Natural killer cell (primary cell): ENCODE results near the gene CORO7. TPM values are rescaled to one million over a fixed set of nuclear protein-coding genes. Genes with fewer than 3 reads are reported as not detected.

ENCODE experiments used
- ATAC-seq, 3 donors: fragments of 150-1000 bp in 2 of 3; fragments of 200-7000 bp in 1 of 3; cut with Tn5 transposase; 1 replicate in 1 of 3; 2 replicates in 2 of 3; pipeline ENCODE4 v1.10.0; 2021; ENCODE audit warnings: mild to moderate bottlenecking in 2 of 3, moderate library complexity in 2 of 3
- DNase-seq, 2 donors: peaks; one replicate each; pipeline versions ENCODE4 v3.0.0 to v3.0.0-alpha.2; 2013 to 2021; ENCODE audit warnings: mixed read lengths in 1 of 2
- H3K27ac ChIP-seq: one replicate; pipeline ENCODE4 v1.5.1; 2013; ENCODE audit warnings: mild to moderate bottlenecking, low read length
- H3K27me3 ChIP-seq: one replicate; pipeline ENCODE4 v1.6.1; 2013; ENCODE audit warnings: low read length; ENCODE audit not compliant: control insufficient read depth, insufficient read depth
- H3K36me3 ChIP-seq: one replicate; pipeline ENCODE4 v1.6.1; 2013; ENCODE audit warnings: low read length; ENCODE audit not compliant: control insufficient read depth, insufficient read depth
- H3K4me1 ChIP-seq: one replicate; pipeline ENCODE4 v1.6.1; 2013; ENCODE audit warnings: low read length; ENCODE audit not compliant: control insufficient read depth, insufficient read depth
- H3K4me3 ChIP-seq: one replicate; pipeline ENCODE4 v1.5.1; 2013; ENCODE audit warnings: low read length
- H3K9me3 ChIP-seq: one replicate; pipeline ENCODE4 v1.6.1; 2013; ENCODE audit warnings: low read length; ENCODE audit not compliant: control insufficient read depth, insufficient read depth
- H3K27ac Mint-ChIP-seq, 2 donors: one replicate each; pipeline ENCODE4 v1.8.0; 2022; ENCODE audit warnings: mild to moderate bottlenecking in 2 of 2, mixed read lengths in 2 of 2, moderate library complexity in 1 of 2
- H3K27me3 Mint-ChIP-seq, 2 donors: one replicate each; pipeline ENCODE4 v1.8.0; 2022; ENCODE audit warnings: low read depth in 2 of 2, mixed read lengths in 2 of 2
- H3K36me3 Mint-ChIP-seq: one replicate; pipeline ENCODE4 v1.8.0; 2022; ENCODE audit warnings: mixed read lengths
- H3K4me1 Mint-ChIP-seq, 2 donors: one replicate each; pipeline ENCODE4 v1.8.0; 2022; ENCODE audit warnings: mixed read lengths in 2 of 2
- H3K4me3 Mint-ChIP-seq: one replicate; pipeline ENCODE4 v1.8.0; 2022; ENCODE audit warnings: mild to moderate bottlenecking, moderate library complexity, mixed read lengths
- H3K9me3 Mint-ChIP-seq, 2 donors: one replicate each; pipeline ENCODE4 v1.8.0; 2022; ENCODE audit warnings: mixed read lengths in 2 of 2
- WGBS: methylation state at CpG from one replicate; pipeline ENCODE4 v1.1.7; 2013; ENCODE audit warnings: missing lambda C conversion rate; ENCODE audit not compliant: insufficient coverage; 5-methylcytosine and 5-hydroxymethylcytosine counted together
- intact Hi-C: fragments of 100-400 bp; cut with micrococcal nuclease; formaldehyde crosslinking; loops from one replicate; pipeline ENCODE4 v1.14.2; 2022
- total RNA-seq, 4 donors: library from RNA; stranded (reverse); fragments of 120-200 nt in 1 of 4; gene quantifications; one replicate each; pipeline versions ENCODE4 v1.2.3 to v1.2.4, GENCODE V29; 2013 to 2022
- TF ChIP-seq, protein P1 (sequence below): fragments of 200-600 bp; IDR thresholded peaks from one replicate; pipeline ENCODE4 v1.8.0; 2022; ENCODE audit warnings: antibody characterized with exemption

CORO7 gene
- total RNA-seq, 3 donors from 2014 or later (not counting 1 experiment from before 2014, with no cell fraction given) = 335 to 425 (median 415) TPM

DNA sequence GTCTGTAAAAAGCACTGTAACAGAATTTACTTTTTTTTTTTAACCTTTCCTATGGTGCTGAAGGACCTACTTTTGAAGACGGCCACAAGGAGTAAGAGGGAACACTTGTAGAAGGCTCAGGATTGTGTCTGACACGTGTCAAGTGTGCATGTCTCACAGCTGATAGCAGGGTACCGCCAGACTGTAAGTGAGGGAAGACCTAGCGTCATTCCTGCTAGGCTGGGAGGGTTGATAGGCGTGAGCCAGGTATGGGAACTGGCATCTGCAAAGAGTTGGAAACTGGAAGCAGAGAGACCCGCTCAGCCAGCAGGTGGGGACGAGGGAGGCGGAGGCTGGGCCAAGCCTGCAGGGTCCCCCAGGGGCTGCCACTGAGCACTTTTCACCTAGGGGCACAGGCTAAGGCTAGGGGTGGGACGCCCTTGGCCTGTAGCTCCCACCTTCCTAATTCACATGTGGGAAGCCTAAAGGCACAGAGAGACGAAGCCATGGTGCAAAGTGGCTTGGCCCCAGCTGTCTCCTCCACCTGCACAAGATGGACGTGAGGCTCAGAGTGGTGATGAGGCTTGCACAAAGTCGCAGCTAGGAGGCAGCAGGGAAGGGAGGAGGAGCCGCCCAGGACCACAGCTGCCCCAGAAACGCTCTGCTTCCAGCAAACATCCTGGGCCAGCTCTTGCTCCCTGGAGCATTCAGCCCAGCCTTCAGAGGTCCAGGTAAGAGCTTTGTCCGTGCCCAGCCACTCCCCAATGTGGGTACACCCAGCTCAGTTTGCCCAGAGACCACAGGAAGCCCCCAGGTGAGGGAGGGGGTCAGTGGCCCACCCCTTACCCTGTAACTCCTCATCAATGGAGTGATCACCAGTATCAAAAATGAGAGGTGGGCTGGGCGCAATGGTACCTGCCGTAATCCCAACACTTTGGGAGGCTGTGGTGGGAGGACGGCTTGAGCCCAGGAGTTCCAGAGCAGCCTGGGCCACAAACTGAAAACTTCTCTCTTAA, 25.8 kb downstream of the CORO7 start:
- peak overlapping the region; percentile 18 to 70 for H3K27ac Mint-ChIP-seq
- no peak overlapping the region for H3K27ac ChIP-seq
- TF ChIP-seq, protein P1, sequence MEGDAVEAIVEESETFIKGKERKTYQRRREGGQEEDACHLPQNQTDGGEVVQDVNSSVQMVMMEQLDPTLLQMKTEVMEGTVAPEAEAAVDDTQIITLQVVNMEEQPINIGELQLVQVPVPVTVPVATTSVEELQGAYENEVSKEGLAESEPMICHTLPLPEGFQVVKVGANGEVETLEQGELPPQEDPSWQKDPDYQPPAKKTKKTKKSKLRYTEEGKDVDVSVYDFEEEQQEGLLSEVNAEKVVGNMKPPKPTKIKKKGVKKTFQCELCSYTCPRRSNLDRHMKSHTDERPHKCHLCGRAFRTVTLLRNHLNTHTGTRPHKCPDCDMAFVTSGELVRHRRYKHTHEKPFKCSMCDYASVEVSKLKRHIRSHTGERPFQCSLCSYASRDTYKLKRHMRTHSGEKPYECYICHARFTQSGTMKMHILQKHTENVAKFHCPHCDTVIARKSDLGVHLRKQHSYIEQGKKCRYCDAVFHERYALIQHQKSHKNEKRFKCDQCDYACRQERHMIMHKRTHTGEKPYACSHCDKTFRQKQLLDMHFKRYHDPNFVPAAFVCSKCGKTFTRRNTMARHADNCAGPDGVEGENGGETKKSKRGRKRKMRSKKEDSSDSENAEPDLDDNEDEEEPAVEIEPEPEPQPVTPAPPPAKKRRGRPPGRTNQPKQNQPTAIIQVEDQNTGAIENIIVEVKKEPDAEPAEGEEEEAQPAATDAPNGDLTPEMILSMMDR = no peak
- intact Hi-C loops = no loop called here
- peaks cover 78% of the 10 kb centered on the region for H3K36me3 ChIP-seq
- H3K4me3 ChIP-seq = no peak overlapping the region
- H3K9me3 ChIP-seq = no peaks in the 10 kb centered on the region
- DNase-seq (no peak), ATAC-seq (no peak)
- H3K4me1 Mint-ChIP-seq = peaks cover 3 to 10% of the 10 kb centered on the region in 2 donors
- no peaks in the 10 kb centered on the region for H3K36me3 Mint-ChIP-seq
- H3K9me3 Mint-ChIP-seq = no peaks in the 10 kb centered on the region
- H3K4me3 Mint-ChIP-seq = peak overlapping the region; percentile 35
- no peaks in the 10 kb centered on the region for H3K4me1 ChIP-seq
- 89% methylated on average over 18 of the region's 18 CpGs for WGBS
- H3K27me3 ChIP-seq = no peaks in the 10 kb centered on the region
- no peaks in the 10 kb centered on the region for H3K27me3 Mint-ChIP-seq

DNA sequence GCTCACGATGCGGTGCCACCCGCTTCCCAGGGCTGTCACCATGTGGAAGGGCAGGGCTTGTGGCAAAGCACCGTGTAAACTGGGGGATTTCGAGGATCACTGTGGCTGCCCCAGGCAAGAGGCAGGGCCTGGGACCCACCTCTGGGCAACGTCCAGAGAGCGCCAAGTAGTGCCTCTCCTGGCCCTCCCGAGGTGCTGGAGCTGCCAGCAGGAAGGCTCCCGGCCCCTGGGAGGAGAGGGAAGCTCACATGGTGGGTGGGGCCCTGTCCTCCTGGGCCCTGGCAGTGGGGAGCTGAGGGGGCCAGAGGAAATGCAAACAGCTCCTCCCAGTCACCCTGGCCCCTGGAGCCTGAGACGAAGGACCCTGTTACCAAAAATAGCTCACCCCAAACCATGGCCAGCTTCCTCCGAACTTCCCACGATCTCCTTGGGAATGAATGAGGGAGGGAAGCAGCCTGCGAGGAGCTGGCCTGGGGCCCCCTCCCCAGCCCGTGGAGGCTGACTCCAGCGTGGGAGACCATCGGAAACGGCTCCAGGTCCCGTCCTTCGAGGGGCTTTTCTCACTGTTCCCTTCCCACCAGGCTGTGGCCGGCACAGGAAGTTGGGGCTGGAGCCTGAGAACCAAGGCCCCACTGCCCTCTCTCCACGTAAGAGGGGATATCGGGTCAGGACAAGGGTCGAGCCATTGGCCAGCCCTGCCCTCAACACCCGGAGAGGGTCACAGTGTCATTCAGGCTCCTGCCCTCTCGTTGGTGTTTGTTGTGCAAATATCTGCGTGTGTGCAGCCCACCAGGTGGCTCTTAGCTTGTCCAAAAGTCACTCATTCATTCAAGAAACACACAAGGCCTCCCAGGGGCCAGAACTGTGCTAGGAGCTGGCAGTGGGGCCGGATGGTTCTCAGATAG, 27.1 kb downstream of the CORO7 start:
- Mint-ChIP-seq H3K36me3 (no peaks in the 10 kb centered on the region), H3K4me3 (no peak overlapping the region), H3K9me3 (no peaks in the 10 kb centered on the region), H3K27me3 (no peaks in the 10 kb centered on the region), H3K27ac (peak overlapping the region; percentile 48 to 70), H3K4me1 (peaks cover 0 to 10% of the 10 kb centered on the region in 2 donors)
- intact Hi-C loops = no loop called here
- peaks cover 78% of the 10 kb centered on the region for H3K36me3 ChIP-seq
- ATAC-seq (no peak), DNase-seq (no peak)
- H3K4me1 ChIP-seq = no peaks in the 10 kb centered on the region
- H3K27ac ChIP-seq = no peak overlapping the region
- TF ChIP-seq, protein P1 = no peak
- WGBS = 91% methylated on average over 27 of the region's 27 CpGs
- H3K9me3 ChIP-seq = no peaks in the 10 kb centered on the region
- H3K27me3 ChIP-seq = no peaks in the 10 kb centered on the region
- no peak overlapping the region for H3K4me3 ChIP-seq

DNA sequence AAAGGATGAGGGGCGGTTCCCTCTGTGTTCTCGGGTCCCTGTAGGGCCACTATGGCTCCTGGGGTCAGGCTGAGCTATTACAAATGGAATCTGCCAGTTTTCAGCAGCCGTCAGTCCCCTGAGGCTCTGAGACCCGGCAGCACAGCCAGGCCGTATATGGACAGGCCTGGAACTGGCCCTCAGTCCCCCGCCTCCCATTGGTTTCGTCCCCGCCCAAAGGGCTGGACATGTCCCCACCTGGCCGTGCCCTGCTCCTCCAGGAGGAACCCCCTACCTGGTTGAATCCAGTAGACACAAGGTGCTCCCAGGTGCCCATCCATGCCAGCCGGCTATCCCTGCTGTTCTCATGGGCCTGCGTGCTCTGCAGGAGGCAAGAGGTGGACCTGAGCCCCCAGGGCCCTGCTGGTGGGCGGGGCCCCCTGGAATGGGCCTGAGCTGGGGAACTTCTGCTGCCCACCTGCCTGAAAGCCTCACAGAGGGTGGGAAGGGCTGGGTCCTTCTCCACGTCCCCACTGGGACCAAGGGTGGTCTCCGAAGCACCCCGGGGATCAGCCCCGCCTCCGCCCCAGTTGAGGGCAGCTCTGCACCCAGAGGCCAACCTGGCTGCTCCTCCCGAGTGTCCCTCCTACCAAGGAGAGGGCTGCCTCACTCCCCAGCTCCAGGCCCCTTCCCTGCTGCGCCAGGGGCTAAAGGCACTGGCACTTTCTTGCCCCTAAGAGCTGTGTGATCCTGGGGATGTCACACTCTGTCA, 27.9 kb downstream of the CORO7 start:
- DNase-seq = no peak
- H3K36me3 ChIP-seq = peaks cover 82% of the 10 kb centered on the region
- H3K27ac ChIP-seq = no peak overlapping the region

More for the DNA sequence above, 27.9 kb downstream of the CORO7 start:
- Mint-ChIP-seq H3K4me3 (no peak overlapping the region), H3K4me1 (peaks cover 0 to 11% of the 10 kb centered on the region in 2 donors), H3K27ac (peak overlapping the region in 1 of 2 donors; percentile 48), H3K9me3 (no peaks in the 10 kb centered on the region), H3K27me3 (no peaks in the 10 kb centered on the region), H3K36me3 (no peaks in the 10 kb centered on the region)
- H3K27me3 ChIP-seq = no peaks in the 10 kb centered on the region
- H3K9me3 ChIP-seq = no peaks in the 10 kb centered on the region
- no peak overlapping the region for H3K4me3 ChIP-seq
- intact Hi-C loops = no loop called here
- TF ChIP-seq, protein P1 = no peak
- ATAC-seq = no peak
- H3K4me1 ChIP-seq = no peaks in the 10 kb centered on the region
- WGBS = 94% methylated on average over 19 of the region's 19 CpGs
